SKM-1 treated with dmso at 0.1 percent for 144 hours (cell line): Measurements from ENCODE around the gene PGLYRP4.

Source experiments
- DNase-seq: peaks from one replicate; lab custom pipeline; 2025; ENCODE audit not compliant: unreplicated experiment; lab: John Stamatoyannopoulos, UW

PGLYRP4 gene, protein sequence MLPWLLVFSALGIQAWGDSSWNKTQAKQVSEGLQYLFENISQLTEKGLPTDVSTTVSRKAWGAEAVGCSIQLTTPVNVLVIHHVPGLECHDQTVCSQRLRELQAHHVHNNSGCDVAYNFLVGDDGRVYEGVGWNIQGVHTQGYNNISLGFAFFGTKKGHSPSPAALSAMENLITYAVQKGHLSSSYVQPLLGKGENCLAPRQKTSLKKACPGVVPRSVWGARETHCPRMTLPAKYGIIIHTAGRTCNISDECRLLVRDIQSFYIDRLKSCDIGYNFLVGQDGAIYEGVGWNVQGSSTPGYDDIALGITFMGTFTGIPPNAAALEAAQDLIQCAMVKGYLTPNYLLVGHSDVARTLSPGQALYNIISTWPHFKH

DNA sequence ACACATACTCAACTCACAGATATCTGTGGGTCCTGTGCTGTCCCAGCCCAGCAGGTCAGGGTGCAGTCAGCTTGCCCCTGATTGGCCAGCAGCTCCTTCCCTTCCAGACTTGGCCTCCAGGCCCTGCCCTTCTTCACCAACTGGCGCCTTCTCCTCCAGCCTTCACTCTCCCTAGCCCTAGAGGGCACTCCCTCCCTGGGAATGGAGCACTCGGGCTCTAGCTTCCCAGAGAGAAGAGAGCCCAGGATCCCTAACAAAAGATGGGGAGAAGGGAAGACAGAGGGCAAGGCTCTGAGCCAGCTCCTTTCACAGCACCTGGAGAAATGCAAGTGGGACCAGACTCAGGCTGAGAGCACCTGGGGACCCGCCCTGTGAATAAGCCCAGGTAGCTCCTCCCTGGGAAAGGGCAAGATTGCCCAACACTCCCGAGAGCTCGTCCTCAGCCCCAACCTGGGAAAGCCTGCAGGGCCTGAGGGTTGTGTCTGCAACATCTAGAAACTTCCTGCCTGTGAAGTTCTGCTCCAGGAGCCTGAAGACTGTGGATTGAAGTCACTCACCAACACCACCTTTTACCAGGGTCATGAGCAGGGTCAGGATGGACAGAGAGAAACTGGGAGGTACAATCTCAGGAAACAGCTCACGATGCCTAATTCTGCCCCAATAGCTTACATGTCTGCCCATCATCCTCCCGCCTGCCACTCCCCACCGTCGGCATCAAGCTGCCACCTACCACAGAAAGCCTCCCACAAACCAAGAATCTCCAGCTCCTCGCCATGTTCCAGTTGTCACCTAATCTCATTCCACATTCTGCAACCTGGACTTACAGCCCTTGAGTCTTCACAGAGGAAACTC, at the start of gene PGLYRP4:
TSS of gene PGLYRP4 (minus strand) at position 331 of the 852 bp plus-strand sequence. CDS start 909 bp downstream, outside the sequence.
- no peak for DNase-seq

DNA sequence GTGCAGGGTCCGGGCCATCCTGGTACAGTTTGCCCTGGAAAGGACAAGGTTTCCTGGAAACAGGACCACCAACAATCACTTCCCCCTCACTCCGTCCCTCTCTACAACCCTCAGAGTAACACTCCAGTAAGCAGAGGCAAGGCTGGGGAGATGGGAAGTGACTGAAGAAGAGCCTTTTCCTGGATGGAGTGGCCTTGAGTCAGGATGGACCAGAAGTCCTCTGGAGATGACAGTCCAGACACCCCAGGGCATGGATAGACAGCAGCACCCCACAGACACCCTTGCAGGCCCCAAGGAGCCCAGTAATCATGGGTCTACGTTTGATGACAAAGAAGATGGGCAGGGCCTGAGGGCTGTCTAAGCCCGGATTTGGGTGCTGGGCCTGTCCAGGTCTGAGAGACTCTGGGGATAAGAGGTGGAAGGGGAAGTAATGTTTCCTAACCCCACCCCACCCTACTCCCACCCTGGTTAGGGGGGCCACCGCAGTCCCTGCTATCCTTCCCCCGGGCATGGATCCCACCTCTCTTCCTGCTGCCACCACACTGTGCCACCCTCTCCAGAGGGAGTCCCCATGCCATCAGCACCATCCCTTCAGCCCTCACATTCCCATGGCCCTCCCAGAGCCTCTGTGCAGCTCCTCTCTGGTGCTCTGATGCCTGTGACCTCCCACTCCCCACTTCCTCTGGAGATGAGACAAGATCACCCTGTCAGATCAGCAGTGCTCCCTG, 49.4 kb upstream of the PGLYRP4 start:
- DNase-seq: no peak

DNA sequence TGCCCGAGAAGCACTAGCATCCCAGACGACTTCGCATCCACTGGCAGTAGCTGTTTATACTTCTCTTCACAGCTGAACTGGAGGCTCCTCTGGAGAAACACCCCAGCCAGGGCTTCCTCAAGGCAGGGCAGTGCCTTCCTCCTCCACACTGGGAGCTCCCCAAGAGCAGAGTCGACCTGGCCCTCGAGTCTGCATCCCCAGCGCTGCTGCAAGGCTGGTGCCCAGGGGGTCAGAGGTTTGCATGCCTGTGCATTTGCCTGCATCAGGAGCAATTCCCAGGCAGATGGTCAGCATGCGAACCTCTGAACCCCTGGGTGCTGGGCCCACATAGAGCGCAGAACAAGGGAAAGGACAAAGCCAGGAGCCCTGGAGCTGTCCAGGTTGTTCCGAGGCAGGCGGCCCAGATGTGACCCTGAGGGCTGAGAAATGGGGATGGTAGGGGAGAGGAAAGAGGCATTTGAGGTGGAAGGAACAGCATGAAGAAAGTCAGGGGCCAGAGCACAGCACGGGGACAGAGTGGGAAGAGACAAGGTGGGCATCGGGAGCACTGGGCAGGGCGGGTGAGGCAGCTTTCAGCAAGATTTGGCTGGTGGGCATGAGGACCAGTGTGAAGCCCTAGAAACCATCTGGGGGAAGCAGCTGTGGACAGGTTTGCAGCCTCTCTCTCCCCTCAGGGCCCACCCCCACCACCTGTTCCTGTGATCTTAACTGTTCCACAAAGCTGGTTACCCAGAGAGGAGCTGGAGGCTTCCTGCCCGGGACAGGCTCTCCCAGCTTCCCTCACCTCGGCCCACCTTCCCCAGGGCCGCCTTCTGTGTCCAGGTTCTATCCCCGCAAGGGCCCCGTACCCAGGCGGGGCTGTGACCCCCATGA, 48.6 kb upstream of the PGLYRP4 start:
- DNase-seq: no peak

DNA sequence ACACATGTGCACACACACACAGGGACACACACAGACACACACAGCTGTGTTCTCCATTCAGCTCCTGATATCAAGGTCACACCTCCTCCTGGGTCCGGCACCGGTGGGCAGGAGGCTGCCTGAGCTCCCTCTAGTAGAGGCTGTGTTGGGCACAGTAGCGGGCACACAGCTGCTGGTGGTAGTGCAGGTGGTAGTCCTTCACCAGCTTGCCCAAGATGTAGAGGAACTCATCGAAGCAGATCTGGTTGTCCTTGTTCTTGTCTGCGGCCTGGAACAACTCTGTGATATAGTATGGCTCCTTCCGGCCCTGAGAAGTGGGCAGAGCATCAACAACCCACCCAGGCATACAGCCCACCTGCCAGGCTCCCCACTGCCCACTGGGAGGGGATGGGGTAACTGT, 47.8 kb upstream of the PGLYRP4 start:
- no peak for DNase-seq

DNA sequence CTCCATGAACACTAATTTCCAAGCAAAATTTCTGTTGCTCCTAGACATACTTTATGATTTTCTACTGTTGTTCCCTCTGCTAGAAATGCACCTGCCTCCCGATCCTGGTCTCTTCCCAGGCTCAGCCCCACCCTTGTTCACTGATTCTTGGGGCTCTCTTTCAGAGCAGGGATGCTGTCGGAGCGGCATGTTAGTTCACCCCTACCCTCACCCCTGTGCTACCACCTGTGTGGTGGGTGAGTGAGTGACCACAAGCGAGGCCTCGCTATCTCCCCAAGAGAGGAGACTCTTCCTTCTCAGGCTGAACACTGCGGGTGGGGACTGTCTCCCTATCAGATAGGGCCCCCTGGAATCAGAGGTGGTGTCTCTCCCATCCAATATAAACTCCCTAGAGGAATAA, 47.1 kb upstream of the PGLYRP4 start:
- DNase-seq: no peak

DNA sequence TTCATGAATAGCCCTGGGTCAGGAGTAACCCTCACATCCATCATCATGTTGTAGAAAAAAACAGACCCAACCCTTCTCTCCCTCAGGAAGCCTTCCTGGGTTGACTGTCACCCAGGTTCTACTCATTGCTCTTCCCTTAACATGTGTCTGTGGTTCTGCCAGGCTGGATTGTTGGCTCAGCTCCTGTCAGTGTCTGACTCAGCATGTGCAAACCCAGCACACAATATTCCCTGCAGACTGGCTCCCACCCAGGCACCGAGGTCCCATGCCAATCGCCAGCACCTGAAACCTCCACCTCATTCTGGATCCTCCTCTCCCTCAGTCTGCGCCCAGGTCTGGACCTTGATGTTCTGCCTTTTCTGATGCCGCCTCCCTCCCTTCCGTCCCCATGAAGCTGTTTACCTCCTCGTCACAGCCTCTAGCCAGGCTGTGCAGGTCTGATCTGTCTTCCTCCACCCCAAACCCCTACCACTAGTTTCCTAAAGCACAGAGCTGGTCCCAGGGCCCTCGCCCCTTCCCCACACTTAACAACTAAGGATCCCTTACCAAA, 46.6 kb upstream of the PGLYRP4 start:
- DNase-seq: no peak

DNA sequence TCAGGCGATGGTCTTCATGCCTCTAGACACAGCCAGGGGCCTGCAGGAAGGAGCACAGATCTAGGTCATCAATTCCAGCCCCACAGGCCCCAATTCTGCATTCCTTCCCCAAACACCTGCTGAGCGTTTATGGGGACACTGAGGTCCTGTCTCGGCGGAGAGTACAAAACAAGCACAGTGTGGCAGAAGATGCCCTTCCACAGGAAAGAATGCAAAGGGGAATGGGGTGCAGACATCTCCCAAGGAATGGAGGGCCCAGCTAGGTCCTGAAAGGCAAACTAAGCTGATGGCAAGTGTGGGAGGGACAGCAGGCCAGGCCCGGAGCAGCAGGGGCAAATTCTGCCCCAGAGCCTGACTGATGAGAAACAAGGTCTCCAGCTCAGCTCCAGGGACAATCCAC, 45.8 kb upstream of the PGLYRP4 start:
- no peak for DNase-seq

DNA sequence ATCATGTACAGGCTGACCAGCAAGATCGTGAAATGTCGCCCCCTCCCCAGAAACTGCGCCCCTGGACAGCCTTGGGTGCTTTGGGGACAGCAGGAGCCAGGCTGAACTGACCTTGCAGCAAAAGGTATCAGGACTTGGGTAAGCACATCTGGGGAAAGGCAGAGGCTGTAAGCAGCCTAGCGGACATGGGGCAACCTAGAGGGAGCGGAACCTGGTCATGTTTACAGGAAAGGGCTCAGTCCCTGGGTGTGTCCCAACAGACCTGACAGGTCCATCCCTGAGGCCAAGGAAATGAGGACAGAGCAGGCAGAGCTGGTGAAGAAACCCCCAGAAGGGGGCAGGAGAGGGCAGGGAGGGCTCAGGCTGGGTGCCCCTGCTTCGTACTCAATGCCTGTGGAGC, 45.3 kb upstream of the PGLYRP4 start:
- DNase-seq: no peak

DNA sequence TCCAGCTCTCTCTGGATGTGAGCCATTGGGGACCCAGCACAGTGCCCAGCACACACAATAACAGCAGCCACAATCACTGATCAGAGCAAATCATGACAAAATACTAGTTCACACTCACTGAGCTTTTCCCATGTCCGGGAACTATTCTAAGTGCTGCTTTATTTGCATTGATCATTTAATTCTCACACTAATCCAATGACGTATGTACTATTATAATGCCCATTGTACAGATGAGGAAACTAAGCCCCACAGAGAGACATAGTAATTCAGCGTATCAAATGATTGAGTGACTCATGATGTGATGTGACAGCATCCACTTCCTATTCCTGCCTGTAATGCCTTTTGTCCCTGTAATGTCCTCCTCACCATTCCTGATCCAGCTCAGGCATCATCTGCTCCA, 44.2 kb upstream of the PGLYRP4 start:
- DNase-seq: no peak

DNA sequence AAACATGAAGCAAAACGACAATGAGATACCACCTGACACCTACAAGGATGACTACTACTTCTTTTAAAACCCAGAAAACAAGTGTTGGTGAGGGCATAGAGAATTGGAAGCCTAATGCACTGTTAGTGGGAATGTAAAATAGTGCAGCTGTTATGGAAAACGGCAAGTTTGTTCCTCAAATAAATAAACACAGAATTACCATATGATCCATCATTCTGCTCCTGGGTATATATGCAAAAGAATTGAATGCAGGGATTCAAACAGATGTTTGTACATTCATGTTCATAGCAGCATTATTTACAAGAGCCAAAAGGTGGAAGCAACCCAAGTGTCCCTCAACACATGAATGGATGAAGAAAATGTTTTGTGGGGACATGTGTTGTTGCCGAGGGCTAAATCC, 43.6 kb upstream of the PGLYRP4 start:
- DNase-seq: no peak

DNA sequence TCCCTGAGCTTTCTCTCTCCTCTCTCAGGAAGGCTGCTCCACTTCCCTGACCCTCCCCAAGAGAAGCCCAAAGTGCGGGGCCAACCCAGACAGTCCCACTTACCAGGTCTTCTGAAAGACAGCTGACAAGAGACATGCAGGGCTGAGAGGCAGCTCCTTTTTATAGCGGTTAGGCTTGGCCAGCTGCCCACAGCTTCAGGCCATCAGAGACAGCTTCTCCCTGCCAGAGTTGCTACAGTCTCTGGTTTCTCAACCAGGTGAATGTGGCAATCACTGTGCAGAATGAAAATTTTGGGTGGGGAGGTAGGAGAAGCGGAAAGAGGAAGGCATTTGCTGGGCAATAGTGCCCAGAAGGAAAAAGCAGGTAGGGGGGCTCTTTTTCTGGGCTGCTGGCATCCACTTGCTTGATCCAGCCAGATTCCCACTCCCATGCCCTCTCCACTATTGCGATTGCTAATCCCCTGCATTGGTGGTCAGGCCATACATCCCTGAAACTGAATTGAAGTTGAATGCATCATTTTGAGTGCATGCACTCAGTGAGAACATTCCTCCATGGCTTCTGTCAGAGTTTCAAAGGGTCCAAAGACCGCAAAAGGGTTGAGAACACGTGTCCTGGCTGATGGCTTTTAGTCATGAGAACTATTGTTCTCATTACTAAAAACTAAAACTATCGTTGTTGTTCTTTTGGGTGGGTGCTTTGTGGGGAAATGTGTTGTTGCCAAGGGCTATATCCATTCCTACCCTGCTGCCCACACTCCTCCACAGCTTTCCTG, 42.5 kb upstream of the PGLYRP4 start, which contains the start of gene S100A8:
TSS of gene S100A8 (minus strand) at position 136 of the 773 bp plus-strand sequence. CDS start 538 bp downstream, outside the sequence.
- DNase-seq: peak; percentile 97

DNA sequence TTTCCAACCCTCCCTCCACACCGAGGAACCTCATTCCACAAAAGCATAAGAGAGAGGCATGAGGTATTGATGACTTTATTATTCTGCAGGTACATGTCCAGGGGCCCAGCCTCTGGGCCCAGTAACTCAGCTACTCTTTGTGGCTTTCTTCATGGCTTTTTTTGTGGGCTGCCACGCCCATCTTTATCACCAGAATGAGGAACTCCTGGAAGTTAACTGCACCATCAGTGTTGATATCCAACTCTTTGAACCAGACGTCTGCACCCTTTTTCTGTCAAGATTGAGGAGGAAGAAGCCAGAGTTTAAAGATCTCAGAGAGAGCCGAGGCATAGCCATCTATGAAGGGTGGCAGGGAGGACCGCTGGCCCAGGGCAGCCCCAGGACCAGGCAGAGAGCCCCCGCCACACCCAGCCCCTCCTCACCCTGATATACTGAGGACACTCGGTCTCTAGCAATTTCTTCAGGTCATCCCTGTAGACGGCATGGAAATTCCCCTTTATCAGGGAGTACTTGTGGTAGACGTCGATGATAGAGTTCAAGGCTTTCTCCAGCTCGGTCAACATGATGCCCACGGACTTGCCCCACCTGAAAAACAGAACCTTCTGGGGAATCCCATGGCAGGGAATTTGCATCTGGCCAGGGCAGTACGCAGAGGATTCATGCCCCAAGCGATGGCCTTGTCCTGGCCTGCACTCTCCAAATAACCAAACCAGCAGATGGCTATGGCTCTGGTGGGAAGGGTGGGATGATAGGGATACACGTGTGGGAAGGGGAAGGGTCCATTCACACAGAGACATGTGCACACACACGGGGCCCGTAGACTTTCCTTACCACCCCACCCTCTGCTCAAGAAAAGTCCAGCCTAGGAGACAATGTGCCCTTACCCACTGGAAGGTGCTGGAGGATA, 41.6 kb upstream of the PGLYRP4 start:
- peak; percentile 84 for DNase-seq

DNA sequence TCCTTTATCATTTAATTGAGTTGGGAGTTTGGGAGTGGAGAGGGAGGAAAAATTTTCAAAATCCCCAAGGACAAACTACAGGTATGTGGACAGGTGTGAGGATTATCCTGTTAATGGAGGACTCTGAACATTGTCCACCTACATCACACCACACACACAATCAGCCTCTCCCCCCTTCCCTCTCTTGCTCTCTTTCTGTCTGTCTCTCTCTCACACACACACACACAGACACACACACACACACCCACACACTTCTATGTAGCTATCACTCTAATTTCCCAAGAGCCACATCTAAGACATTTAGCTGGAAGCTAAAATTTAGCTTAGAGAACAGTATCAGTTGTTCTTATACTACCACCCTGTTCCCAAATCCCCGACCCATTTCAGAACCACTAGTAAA, 40.8 kb upstream of the PGLYRP4 start:
- no peak for DNase-seq

DNA sequence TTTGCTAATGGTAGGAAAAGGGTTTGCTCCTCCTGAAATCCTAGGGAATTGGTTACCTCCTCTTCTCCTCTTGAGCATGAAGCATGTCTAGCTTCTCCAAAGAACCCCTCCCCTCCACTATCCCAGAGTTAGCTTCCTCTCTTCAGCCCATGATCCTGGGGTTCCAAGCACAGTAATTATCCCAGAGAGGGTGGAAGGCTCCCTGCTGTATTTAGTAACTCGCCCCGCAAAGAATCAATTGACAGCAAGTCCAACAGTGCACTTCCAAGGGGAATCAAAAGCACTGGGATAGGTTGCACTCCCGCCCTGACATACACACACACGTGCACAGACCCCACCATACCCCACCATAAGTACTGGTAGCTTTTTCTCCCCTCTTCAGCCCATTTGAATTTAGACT, 39.1 kb upstream of the PGLYRP4 start:
- DNase-seq: no peak

DNA sequence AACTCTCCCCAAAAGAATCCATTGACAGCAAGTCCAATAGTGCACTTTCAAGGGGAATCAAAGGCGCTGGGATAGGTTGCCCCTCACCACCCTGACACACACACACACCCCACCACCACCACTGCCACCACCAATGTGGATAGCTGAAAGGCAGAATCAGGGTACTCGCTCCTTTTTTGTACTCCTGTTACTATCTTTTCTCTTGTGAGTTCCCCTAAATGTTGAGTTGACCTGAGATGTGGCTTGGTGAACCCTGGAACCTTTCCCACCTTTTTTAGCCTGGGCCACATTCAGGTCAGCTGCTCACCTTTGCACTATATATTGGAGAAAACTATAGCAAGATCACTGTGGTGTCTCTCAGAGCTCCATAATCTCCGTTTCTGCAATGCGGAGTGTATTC, 38.4 kb upstream of the PGLYRP4 start:
- DNase-seq: no peak

DNA sequence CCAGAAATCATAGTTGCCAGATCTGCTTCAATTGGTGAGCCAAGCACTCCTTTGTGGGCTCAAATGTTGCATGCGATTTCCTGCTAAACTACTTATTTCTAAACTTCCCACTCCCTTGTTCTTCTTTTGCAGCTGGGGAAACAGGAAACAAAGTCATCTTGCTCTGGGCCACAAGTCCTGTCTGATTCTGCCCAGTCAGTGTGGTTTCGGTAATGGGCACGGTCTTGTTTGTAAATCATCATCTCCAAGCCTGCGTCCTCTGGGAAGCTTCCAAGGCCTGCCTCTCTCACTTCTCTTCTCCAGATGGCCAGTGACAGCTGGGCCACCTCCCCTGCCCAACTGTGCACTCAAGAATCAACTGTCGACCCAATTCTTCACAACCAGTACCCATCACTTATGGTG, 37.9 kb upstream of the PGLYRP4 start:
- peak; percentile 100 for DNase-seq

DNA sequence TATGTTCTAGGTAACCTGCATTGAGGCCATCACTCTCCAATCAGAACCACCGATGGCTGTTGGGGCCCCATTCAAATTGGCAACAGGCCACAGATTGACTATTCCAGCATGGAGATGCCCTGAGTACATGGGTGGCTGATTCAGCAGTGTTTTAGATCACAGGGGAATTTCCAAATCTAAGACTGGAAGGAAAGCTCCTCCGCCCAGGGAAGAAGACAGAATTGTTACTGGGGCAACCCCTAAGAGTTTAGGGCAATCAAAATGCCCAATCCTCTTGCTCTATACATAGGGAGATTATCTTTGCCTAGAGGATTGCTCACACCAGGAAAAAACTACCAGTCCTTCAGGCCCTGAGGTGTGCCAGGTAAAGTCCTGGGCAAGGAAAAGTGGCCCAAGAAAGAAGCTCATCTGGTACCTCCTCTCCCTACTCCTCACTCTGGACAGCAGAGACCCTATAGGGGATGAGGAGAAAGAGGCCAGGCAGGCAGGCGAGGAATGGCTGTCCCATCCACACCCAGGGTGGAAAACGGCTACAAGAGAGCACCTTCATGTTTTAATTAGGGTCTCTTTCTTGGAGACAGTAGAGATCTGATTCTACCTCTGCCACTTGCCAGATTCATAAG, 36.4 kb upstream of the PGLYRP4 start:
- DNase-seq: no peak

DNA sequence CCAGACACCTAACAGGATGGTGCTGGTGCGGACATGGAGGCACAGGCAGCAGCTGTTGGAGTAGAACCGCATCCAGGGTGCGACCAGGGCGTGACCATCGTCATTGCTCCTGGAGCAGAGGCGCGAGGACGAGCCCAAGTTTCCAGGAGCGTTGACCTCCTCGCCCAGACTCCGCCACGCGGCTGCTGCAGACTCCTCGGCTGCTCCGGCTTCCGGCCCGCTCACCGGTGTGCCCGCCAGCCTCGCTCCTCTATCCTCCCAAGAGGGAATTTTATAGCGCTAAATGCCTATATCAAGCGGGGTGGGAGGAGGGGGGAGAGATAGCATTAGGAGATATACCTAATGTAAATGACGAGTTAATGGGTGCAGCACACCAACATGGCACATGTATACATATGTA, 32.1 kb upstream of the PGLYRP4 start:
- no peak for DNase-seq
